Dedifferentiated amniotic fluid mesenchymal stem cell (primary cell): ENCODE measurements around the gene YAF2.
"Not testable (repeated sequence)": the region's sequence is repeated elsewhere in the genome, so short reads cannot be mapped to it uniquely, and the experiment has no call there.

Experiments
- DNase-seq: peaks from one replicate; pipeline ENCODE4 v3.0.0-alpha.2; 2016; ENCODE audit errors: extremely low spot score

YAF2 gene

GRCh38 chr12:42196723-42197603 lies 41.1 kb downstream of the YAF2 start:
- no peak for DNase-seq

GRCh38 chr12:42192686-42193085 lies 45.4 kb downstream of the YAF2 start:
- DNase-seq, result no peak

- DNase-seq, result no peak
These were observed 45.8 kb downstream of the YAF2 start for GRCh38 chr12:42192258-42192657.

- no peak for DNase-seq
These were observed 47.7 kb downstream of the YAF2 start for GRCh38 chr12:42190376-42190775.

GRCh38 chr12:42188275-42188674 lies 49.8 kb downstream of the YAF2 start:
- not testable (repeated sequence) for DNase-seq

GRCh38 chr12:42187799-42188198 lies 50.2 kb downstream of the YAF2 start:
- DNase-seq, result no peak

- no peak for DNase-seq
These were observed 51.3 kb downstream of the YAF2 start for GRCh38 chr12:42186793-42187192.

GRCh38 chr12:42182394-42182793 lies 55.7 kb downstream of the YAF2 start:
- no peak for DNase-seq

- DNase-seq, result no peak
These were observed 57.0 kb downstream of the YAF2 start for GRCh38 chr12:42180990-42181596.

GRCh38 chr12:42178101-42178500 lies 59.9 kb downstream of the YAF2 start:
- DNase-seq, result no peak

- no peak for DNase-seq
These were observed 63.1 kb downstream of the YAF2 start for GRCh38 chr12:42174978-42175377.

GRCh38 chr12:42173961-42174521 lies 64.0 kb downstream of the YAF2 start:
- DNase-seq, result no peak

- DNase-seq, result no peak
These were observed 65.4 kb downstream of the YAF2 start for GRCh38 chr12:42172441-42173210.

GRCh38 chr12:42167711-42168110 lies 70.3 kb downstream of the YAF2 start:
- no peak for DNase-seq

- DNase-seq, result no peak
These were observed 71.5 kb downstream of the YAF2 start for GRCh38 chr12:42166501-42166900.

- DNase-seq, result no peak
These were observed 74.1 kb downstream of the YAF2 start for GRCh38 chr12:42163913-42164312.

GRCh38 chr12:42162965-42163364 lies 75.1 kb downstream of the YAF2 start:
- DNase-seq, result no peak

GRCh38 chr12:42162193-42162592 lies 75.9 kb downstream of the YAF2 start:
- no peak for DNase-seq

GRCh38 chr12:42161529-42161928 lies 76.5 kb downstream of the YAF2 start:
- no peak for DNase-seq

- DNase-seq, result no peak
These were observed 81.8 kb downstream of the YAF2 start for GRCh38 chr12:42156232-42156631.

- no peak for DNase-seq
These were observed 92.4 kb downstream of the YAF2 start for GRCh38 chr12:42145552-42146215.

- DNase-seq, result no peak
These were observed 92.9 kb downstream of the YAF2 start for GRCh38 chr12:42145197-42145549.
